Fibroblast of skin of scalp (primary cell): ENCODE data around the gene APOF.
A peak's percentile ranks its signal among the peaks of the same experiment; 100 is the strongest.
"Not testable (repeated sequence)": the region's sequence is repeated elsewhere in the genome, so short reads cannot be mapped to it uniquely, and the experiment has no call there.

ENCODE experiments used
- DNase-seq: peaks from one replicate; pipeline ENCODE4 v3.0.0-alpha.2; 2013

APOF gene

DNA sequence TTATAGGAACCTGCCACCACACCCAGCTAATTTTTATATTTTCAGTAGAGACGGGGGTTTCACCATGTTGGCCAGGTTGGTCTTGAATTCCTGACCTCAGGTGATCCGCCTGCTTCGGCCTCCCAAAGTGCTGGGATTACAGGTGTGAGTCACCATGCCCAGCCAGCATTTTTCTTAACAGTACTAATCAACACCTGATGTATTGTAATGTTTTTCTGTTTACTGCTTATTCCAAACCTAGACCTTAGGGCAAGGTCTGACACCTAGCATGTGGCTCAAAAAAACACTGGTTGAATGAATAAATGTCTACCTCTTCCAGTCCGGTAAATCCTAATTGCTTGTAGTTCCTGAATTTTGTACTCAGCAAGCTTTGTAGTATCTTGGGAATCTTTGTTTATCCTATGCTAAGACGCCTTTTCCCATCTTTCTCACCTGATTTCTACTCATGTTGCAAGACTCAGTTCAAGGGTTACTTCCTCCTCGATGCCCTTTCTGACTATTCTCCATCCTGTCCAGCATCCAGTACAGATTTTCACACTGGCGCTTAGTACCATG, 31.6 kb downstream of the APOF start:
- no peak for DNase-seq

DNA sequence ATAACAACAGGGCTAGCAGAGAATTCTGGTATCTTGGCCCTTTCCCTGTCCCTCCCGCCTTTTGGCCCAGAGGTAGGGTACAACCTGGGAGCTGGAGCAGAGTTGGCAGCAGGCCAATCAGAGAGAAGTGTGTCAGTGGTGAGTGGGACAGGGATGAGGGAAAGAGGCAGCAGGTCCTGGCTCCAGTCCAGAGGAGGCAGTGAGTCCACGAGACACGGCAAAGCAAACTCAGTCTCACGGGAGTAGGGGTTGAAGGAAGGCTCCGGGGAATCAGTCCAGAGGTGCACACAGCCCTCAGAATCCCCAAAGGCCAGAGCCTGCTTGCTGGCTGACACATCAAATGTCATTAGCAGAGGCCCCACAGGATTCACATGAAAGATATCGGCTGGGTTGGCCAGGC, 36.1 kb downstream of the APOF start:
- DNase-seq: no peak

DNA sequence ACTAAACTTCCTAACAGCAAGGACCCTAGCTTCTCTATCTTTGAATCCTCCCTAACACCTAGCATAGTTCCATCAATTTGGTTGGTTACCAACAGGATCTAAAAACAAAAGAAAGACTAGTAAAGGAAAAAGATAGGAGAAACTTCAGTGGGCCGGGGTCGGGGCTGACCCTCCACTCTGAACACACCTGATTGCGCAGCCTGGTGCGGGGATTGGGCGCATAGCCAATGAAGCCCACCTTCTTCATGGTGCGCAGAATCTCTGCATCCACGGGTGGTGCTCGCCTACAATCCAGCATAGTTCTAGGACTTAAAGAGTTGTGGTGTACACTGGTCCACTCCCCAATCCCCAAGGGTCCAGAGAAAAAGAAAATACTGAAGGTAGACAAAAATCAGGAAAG, 36.5 kb downstream of the APOF start:
- DNase-seq: no peak

DNA sequence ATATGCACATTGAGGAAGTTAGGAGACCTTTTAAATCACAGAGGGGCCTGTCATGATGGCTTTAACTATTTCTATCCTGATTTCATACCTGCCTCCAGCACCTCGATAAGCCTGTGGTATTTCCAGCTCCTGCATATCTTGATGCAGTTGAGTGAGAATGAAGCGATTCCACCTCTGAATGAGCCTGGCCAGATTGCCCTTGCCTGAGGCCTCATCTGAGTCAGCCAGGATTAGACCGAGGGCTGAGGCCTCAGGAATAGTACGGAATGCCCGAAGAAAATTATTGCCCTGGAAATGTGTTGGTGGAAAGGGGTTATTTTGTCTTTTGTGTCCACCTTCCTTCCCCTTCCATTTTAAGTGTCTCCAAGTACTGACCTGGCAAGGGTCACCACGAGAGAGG, 38.5 kb downstream of the APOF start:
- no peak for DNase-seq

DNA sequence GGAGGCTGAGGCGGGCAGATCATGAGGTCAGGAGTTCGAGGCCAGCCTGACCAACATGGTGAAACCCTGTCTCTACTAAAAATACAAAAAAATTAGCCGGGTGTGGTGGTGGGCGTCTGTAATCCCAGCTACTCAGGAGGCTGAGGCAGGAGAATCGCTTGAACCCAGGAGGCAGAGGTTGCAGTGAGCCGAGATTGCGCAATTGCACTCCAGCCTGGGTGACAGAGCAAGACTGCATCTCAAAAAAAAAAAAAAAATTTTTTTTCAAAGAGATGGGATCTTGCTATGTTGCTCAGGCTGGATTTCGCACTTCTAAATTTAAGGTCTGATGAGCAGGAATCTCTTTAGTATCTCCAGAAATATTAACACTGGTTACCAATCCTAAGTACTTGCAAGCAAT, 41.0 kb downstream of the APOF start:
- not testable (repeated sequence) for DNase-seq

DNA sequence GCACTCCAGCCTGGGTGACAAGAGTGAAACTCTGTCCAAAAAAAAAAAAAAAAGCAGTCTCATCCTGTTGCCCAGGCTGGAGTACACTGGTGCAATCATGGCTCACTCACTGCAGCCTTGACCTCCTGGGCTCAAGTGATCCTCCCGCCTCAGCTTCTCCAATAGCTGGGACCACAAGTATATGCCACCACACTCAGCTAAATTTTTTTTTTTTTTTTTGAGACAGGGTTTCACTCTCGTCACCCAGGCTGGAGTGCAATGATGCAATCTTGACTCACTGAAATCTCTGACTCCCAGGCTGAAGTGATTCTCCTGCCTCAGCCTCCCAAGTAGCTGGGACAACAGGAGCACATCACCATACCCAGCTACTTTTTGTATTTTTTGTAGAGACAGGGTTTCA, 41.6 kb downstream of the APOF start:
- DNase-seq: no peak

DNA sequence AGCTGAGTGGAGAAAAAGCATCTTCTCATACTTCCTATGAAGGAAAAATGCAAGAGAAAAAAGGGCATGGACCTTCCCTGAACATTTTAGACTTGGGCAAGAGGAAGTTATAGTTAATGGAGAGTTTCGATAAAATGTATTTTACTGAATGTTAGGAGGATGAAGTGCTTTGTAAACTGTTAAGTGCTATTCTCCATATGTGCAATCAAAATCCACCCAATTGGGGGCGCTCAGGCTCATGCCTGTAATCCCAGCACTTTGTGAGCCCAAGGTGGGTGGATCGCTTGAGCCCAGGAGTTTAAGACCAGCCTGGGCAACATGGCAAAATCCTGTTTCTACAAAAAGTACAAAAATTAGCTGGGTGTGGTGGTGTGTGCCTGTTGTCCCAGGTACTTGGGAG, 45.0 kb downstream of the APOF start:
- DNase-seq: no peak

DNA sequence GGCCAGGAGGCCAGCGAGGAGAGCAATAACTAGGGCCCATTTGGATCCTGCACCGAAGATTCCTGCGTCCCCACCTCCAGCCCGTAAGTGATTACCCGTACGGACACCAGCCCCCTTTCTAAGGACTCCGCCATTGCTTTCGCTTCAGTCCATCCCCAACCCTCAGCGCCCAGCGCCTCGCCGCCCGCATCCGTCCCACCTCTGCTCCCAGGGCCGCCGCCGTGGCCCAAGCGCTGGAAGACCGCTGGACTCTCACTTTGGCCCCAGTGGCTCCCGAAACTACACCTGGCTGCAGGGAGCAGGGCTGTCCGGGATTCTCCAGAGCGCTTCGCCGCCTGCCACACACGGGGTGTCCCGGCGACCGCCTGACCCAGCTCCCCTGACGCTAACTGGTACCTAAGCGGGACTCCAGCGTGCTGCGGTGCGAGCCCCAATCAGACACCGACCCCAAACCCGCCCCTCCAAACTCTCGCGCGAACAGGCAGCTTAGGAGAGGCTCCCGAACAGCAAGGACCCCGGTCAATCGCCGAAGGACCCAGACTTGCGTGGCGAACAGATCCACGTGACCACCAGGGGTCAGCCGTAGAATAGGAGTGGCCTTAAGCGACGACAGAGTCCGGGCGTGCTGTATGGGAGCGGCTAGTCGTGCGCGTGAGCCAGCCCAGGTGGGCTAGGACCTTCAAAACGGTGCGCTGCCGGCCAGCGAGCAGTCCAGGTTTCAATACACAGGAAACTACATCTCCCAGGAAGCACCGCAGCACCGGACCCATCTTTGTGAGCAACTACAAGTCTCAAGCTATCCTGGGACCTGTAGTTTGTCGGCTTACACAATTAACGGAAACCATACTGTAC, 46.8 kb downstream of the APOF start, which contains the start of gene CNPY2:
Gene CNPY2, minus strand, starts transcription at position 367 of the 852 bp plus-strand sequence. CDS start 771 bp downstream, outside the sequence.
- peak; percentile 97 for DNase-seq

DNA sequence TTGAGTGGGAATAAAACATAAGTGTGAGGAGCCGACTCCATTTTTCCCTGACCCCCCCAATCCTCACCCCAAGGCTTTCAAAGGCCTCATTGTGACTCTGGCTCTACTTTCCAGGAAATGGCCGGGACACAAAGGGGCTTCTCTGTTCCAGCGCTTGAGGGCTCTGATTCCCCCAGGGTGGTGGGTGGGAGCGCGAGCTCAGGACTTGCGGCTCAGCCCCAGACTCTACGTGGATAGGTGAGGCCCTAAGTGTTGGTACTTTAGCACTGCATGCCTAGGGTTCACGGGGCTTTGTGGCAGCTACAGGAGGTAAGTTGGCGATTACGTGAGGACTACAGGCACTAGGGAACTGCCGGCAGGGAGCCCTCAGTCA, 47.4 kb downstream of the APOF start:
- DNase-seq: no peak

DNA sequence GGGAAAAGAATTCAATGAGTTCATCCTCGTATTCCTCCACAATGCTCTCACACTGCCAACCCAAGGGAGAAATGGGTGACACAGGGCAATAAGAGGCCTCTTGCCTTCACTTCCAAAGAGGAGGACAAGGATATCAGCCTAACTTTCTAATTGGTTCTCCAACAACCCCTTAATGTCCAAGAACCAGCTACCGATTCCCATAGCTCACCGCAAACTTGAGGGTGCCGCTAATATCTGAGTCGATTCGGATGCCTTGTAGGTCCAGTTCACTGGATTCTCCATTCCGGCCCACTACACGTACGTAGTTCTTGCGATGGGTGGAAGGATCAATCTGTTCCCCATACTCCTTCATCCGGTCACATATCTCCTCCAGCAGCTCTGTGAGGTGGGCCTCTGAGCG, 51.7 kb downstream of the APOF start:
- no peak for DNase-seq
